Measurements from ENCODE around the gene SESN3.

SESN3 gene

DNA sequence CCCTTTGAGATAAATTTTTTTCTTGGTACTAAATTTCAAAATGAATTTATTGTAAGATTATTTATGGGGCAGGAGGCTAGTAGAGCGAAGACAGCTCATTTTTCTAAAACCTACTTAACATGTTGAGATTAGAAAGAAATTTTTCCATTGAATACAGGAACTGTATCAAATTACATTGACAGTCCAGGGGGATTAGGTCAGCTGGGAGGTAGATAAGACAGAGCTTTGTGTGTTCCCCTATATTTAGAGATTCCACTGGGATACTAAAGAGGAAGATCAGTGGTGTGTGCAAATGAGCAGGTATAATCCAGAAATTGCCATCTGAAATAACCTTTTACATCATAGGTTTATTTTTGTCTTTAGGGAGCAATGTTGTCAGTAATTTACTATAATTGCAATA, 109.3 kb downstream of the SESN3 start:
- H3K36me3 Mint-ChIP-seq (ENCODE audit: low read depth) = peaks cover 1% of the 10 kb centered on the region
- H3K4me1 Mint-ChIP-seq (ENCODE audit: low read depth) = peaks cover 10% of the 10 kb centered on the region
- no peak overlapping the region for H3K4me3 Mint-ChIP-seq
- no peak for DNase-seq (ENCODE audit: low spot score)
- no peaks in the 10 kb centered on the region for H3K9me3 Mint-ChIP-seq
- no peaks in the 10 kb centered on the region for H3K27me3 Mint-ChIP-seq (ENCODE audit: low read depth)
- no peak overlapping the region for H3K27ac Mint-ChIP-seq

DNA sequence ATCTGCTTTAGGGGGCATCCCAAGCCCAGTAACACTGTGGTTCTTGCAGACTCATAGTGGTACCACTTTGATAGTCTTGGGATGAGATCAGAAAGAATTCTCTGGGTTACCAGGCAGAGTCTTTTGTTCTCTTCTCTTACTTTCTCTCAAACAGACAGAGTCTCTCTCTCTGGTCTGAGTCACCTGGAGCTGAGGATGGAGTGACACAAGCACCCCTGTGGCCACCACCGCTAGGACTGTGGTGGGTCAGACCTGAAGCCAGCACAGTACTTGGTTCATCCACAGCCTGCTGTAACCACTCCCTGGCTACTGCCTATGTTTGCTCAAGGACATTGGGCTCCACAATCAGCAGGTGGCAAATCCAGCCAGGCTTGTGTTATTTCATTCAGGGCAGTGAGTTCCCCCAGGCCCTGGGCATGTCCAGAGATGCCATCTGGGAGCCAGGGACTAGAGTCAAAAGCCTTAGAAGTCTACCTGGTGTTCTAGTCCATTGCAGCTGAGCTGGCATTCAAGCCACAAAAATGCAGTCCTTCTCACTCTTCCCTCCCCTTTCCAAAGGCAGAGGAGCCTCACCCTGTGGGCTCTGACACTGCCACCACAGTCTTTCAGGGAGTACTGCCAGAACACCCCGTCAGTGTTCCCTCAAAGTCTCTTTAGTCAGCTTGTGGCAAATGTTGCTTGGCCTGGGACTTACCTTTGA, 111.5 kb downstream of the SESN3 start:
- DNase-seq (ENCODE audit: low spot score) = no peak
- no peak overlapping the region for H3K4me3 Mint-ChIP-seq
- H3K4me1 Mint-ChIP-seq (ENCODE audit: low read depth) = peaks cover 10% of the 10 kb centered on the region
- H3K27me3 Mint-ChIP-seq (ENCODE audit: low read depth) = no peaks in the 10 kb centered on the region
- no peaks in the 10 kb centered on the region for H3K9me3 Mint-ChIP-seq
- H3K27ac Mint-ChIP-seq = no peak overlapping the region
- peaks cover 1% of the 10 kb centered on the region for H3K36me3 Mint-ChIP-seq (ENCODE audit: low read depth)

DNA sequence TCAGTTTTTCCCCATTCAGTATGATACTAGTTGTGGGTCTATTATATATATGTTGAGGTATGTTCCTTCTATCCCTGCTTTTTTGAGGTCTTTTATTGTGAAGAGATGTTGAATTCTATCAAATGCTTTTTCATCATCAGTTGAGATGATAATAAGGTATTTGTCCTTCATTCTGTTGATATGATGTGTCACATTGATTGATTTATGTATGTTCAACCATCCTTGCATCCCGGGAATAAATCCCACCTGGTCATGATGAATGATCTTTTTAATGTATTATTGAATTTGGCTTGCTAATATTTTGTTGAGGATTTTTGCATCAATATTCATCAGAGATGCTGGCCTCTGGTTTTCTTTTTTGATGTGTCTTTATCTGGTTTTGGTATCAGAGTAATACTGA, 115.4 kb downstream of the SESN3 start:
- no peak overlapping the region for H3K27ac Mint-ChIP-seq
- DNase-seq (ENCODE audit: low spot score) = no peak
- H3K4me1 Mint-ChIP-seq (ENCODE audit: low read depth) = peaks cover 6% of the 10 kb centered on the region
- H3K4me3 Mint-ChIP-seq = no peak overlapping the region
- H3K27me3 Mint-ChIP-seq (ENCODE audit: low read depth) = no peaks in the 10 kb centered on the region
- H3K36me3 Mint-ChIP-seq (ENCODE audit: low read depth) = peaks cover 4% of the 10 kb centered on the region
- no peaks in the 10 kb centered on the region for H3K9me3 Mint-ChIP-seq

Measured in T-helper 2 cell treated with Interferon-gamma antibody and Interleukin-4, amounts not matched to agents 5 μg/mL and 100 μg/mL, for 36 hours (primary cell).